Testis (tissue), 3 donors: ENCODE measurements around the gene UBTD2. TPM values are rescaled to one million over a fixed set of nuclear protein-coding genes. Genes with fewer than 3 reads are reported as not detected.

Experiments used
- DNase-seq: peaks from one replicate; pipeline ENCODE4 v3.0.0-alpha.2; 2019
- H3K27ac ChIP-seq, 2 donors: fragments of 200-600 bp; sonication (generic); one replicate each; pipeline ENCODE4 v1.5.1; 2019
- H3K27me3 ChIP-seq: fragments of 200-600 bp; sonication (generic); one replicate; pipeline ENCODE4 v1.5.1; 2019
- H3K36me3 ChIP-seq: fragments of 200-600 bp; sonication (generic); one replicate; pipeline ENCODE4 v1.5.1; 2017; ENCODE audit warnings: low read depth; ENCODE audit errors: missing control alignments
- H3K4me1 ChIP-seq: fragments of 200-600 bp; sonication (generic); one replicate; pipeline ENCODE4 v1.5.1; 2019
- H3K4me3 ChIP-seq, 2 donors: fragments of 200-600 bp; sonication (generic); one replicate each; pipeline ENCODE4 v1.5.1; 2017 to 2019
- H3K9me3 ChIP-seq: fragments of 200-600 bp; sonication (generic); one replicate; pipeline ENCODE4 v1.5.1; 2017
- CTCF ChIP-seq, 3 experiments: fragments of 450-650 bp in 2 of 3; fragments of 200-600 bp in 1 of 3; sonication (generic) in 1 of 3; IDR thresholded peaks; one replicate each; pipeline ENCODE4 v1.5.1; 2016 to 2019; ENCODE audit warnings: antibody characterized with exemption in 3 of 3, mild to moderate bottlenecking in 2 of 3, moderate library complexity in 1 of 3
- POLR2A ChIP-seq: fragments of 450-650 bp; IDR thresholded peaks from one replicate; pipeline ENCODE4 v1.6.1; 2017; ENCODE audit warnings: antibody characterized with exemption, mild to moderate bottlenecking, moderate library complexity
- WGBS, 2 donors: methylation state at CpG; one replicate each; pipeline ENCODE4 v1.1.5; 2018; 5-methylcytosine and 5-hydroxymethylcytosine counted together
- intact Hi-C: fragments of 100-400 bp; cut with DNase I; formaldehyde crosslinking; loops from one replicate; pipeline ENCODE4 v1.15.1; 2023; ENCODE audit warnings: low total_unique reads
- polyA plus RNA-seq: library from polyadenylated mRNA; stranded (reverse); fragments of 350-450 nt; fragmentation: Illumina TruSeq; extraction: RNeasy Lipid Tissue Mini Kit (QIAGEN cat#74804); gene quantifications from one replicate; pipeline ENCODE4 v1.2.3, GENCODE V29; 2014; ENCODE audit warnings: low read depth, low replicate concordance; ENCODE audit not compliant: insufficient read depth
- total RNA-seq, 2 donors: library from RNA; depleted of rRNA; stranded (reverse); fragments of >200 nt; gene quantifications; one replicate each; pipeline ENCODE4 v1.2.3, GENCODE V29; 2016

Gene UBTD2
- total and polyA plus RNA-seq, 3 donors from 2014 or later, result 41.2 to 53.9 (median 51.8) TPM

- H3K27me3 ChIP-seq, result no peaks in the 10 kb centered on the region
- H3K9me3 ChIP-seq, result no peaks in the 10 kb centered on the region
- peak overlapping the region in 1 of 2 donors; percentile 48 for H3K27ac ChIP-seq
- H3K36me3 ChIP-seq, result no peaks in the 10 kb centered on the region
- DNase-seq, result no peak
- intact Hi-C loops, result no loop called here
- no peaks in the 10 kb centered on the region for H3K4me1 ChIP-seq
- TF ChIP-seq POLR2A, result no peak
- no peak for TF ChIP-seq CTCF (IDR thresholded peaks at IDR 0.05)
- H3K4me3 ChIP-seq, result no peak overlapping the region
- WGBS, 2 donors, result 66 to 73% methylated on average over 4 of the region's 4 CpGs
Measured at GRCh38 chr5:172319708-172320441, 36.3 kb upstream of the UBTD2 start.

- intact Hi-C loops, result no loop called here
- Histone ChIP-seq H3K27ac (no peak overlapping the region), H3K27me3 (no peaks in the 10 kb centered on the region), H3K4me1 (no peaks in the 10 kb centered on the region), H3K36me3 (no peaks in the 10 kb centered on the region), H3K9me3 (no peaks in the 10 kb centered on the region), H3K4me3 (no peak overlapping the region)
- TF ChIP-seq POLR2A (no peak), CTCF (IDR thresholded peaks at IDR 0.05) (no peak)
- WGBS, 2 donors, result 89 to 90% methylated on average over 11 of the region's 11 CpGs
- DNase-seq, result no peak
Measured at GRCh38 chr5:172315587-172316493, 32.3 kb upstream of the UBTD2 start.

- no peak for DNase-seq
- H3K27ac ChIP-seq, result no peak overlapping the region
- no peak overlapping the region for H3K4me3 ChIP-seq
- no peaks in the 10 kb centered on the region for H3K9me3 ChIP-seq
- H3K4me1 ChIP-seq, result no peaks in the 10 kb centered on the region
- intact Hi-C loops, result no loop called here
- TF ChIP-seq POLR2A, result no peak
- no peak for TF ChIP-seq CTCF (IDR thresholded peaks at IDR 0.05)
- no peaks in the 10 kb centered on the region for H3K36me3 ChIP-seq
- WGBS, 2 donors, result 86 to 93% methylated on average over 4 of the region's 4 CpGs
- no peaks in the 10 kb centered on the region for H3K27me3 ChIP-seq
Measured at GRCh38 chr5:172313915-172314314, 30.4 kb upstream of the UBTD2 start.

- no peak for DNase-seq
- Histone ChIP-seq H3K9me3 (no peaks in the 10 kb centered on the region), H3K27me3 (no peaks in the 10 kb centered on the region), H3K4me1 (no peaks in the 10 kb centered on the region), H3K4me3 (no peak overlapping the region), H3K27ac (no peak overlapping the region), H3K36me3 (no peaks in the 10 kb centered on the region)
- TF ChIP-seq CTCF (IDR thresholded peaks at IDR 0.05) (no peak), POLR2A (no peak)
- 66 to 67% methylated on average over 1 of the region's 1 CpG for WGBS, 2 donors
- intact Hi-C loops, result no loop called here
Measured at GRCh38 chr5:172312286-172312685, 28.7 kb upstream of the UBTD2 start.
